Upper lobe of right lung (tissue), 1 donor: ENCODE data around the gene HOXB9. TPM values are rescaled to one million over a fixed set of nuclear protein-coding genes. Genes with fewer than 3 reads are reported as not detected.

Experiments
- ATAC-seq: fragments of 200-7000 bp; cut with Tn5 transposase; one replicate; pipeline ENCODE4 v1.9.1; 2020; ENCODE audit warnings: mild to moderate bottlenecking, moderate library complexity
- DNase-seq: peaks from one replicate; pipeline ENCODE4 v3.0.0-alpha.2; 2020
- H3K27ac ChIP-seq: fragments of 200-600 bp; one replicate; pipeline ENCODE4 v1.8.0; 2022
- H3K27me3 ChIP-seq: fragments of 200-600 bp; one replicate; pipeline ENCODE4 v1.8.0; 2022; ENCODE audit warnings: mild to moderate bottlenecking
- H3K36me3 ChIP-seq: fragments of 200-600 bp; one replicate; pipeline ENCODE4 v1.8.0; 2022
- H3K4me1 ChIP-seq: fragments of 200-600 bp; one replicate; pipeline ENCODE4 v1.8.0; 2022
- H3K4me3 ChIP-seq: fragments of 200-600 bp; one replicate; pipeline ENCODE4 v1.8.0; 2022; ENCODE audit warnings: mild to moderate bottlenecking
- H3K9me3 ChIP-seq: fragments of 200-600 bp; one replicate; pipeline ENCODE4 v1.8.0; 2022
- CTCF ChIP-seq: fragments of 200-600 bp; IDR thresholded peaks from one replicate; pipeline ENCODE4 v1.8.0; 2022; ENCODE audit warnings: antibody characterized with exemption
- intact Hi-C: fragments of 100-400 bp; cut with DNase I; formaldehyde crosslinking; loops from one replicate; pipeline ENCODE4 v1.11.0; 2022
- total RNA-seq: library from RNA; stranded (reverse); fragmentation: NEBNext Ultra II Directional; extraction: Animal tissue kit (Norgen Biotek cat#: 25700); gene quantifications from one replicate; pipeline ENCODE4 v1.2.1, GENCODE V29; 2021
- donor health status: DM: no; HTN: yes; CAD: no; lungs with severe emphysema.

HOXB9 gene
- total RNA-seq, 1 donor from 2014 or later: not detected

GRCh38 chr17:48599354-48599753 lies 26.8 kb downstream of the HOXB9 start:
- Histone ChIP-seq H3K4me3 (no peak overlapping the region), H3K9me3 (no peaks in the 10 kb centered on the region), H3K36me3 (no peaks in the 10 kb centered on the region), H3K27ac (no peak overlapping the region), H3K4me1 (peaks cover 20% of the 10 kb centered on the region), H3K27me3 (peaks cover 96% of the 10 kb centered on the region)
- ATAC-seq: no peak
- no peak for DNase-seq
- no peak for TF ChIP-seq CTCF
- intact Hi-C loops: no loop called here

DNA sequence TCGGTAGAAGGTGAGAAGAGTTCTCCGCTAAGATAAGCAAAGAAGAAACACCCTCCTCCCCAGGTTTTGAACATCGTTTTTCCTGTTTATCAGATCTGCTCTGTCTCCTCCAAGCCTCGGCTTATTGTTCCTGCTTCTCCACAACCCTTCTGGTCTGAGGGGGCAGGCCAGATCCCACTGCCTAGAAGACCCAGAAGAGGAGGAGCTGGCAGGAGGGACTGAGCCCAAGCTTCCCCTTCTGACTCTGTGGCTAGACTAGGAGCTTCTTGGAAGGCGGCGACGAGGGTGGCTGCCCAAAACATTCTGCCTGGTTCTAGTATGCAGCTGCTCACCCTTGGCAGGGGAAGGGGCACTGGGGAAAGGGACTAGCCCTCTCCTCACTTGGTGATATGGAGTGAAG lies 27.4 kb downstream of the HOXB9 start:
- no peak for ATAC-seq
- Histone ChIP-seq H3K36me3 (no peaks in the 10 kb centered on the region), H3K27ac (no peak overlapping the region), H3K4me1 (peaks cover 24% of the 10 kb centered on the region), H3K9me3 (no peaks in the 10 kb centered on the region), H3K4me3 (no peak overlapping the region), H3K27me3 (peaks cover 95% of the 10 kb centered on the region)
- DNase-seq: no peak
- TF ChIP-seq CTCF: no peak
- intact Hi-C loops: no loop called here

DNA sequence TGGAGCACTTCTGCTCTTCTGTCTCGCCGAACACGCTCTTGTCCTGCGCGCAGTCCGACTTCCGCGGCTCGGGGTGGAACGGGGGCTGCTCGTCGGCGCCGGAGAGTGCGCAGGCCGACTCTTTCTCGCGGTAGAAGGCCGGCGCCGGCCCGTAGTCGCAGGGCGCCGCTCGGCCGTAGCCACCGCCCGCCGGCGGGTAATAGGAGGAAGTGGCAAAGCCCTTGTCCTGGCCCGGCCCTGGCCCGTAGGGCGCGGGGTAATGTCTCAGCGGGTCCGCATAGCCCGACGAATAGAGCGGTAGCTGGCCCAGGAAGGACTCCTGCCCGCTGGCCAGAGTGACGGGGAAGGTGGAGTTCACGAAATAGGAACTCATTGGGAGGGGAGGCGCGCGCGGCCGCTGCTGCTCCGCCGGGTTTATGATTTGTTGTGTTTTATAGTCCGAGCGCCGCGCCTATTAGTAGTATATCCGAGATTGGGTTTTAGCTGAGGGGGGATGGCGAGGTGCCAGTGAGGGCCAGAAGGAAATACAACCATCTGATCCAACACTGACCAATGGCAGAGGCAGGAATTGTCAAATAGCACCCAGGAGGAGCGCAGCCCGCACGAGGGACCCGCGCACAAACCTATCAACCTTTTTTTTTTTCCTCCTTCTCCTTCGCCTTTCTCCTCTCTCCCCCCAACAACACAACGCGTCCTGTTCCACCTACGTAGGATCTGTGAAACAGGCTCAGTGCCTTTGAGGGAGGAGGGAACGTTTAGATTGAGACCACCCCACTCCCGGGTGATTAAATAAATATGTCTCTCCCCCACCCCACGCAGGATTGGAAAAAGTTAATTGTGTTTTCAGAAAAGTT lies 28.2 kb downstream of the HOXB9 start:
- peaks cover 92% of the 10 kb centered on the region for H3K27me3 ChIP-seq
- intact Hi-C loops: no loop called here
- H3K9me3 ChIP-seq: no peaks in the 10 kb centered on the region
- H3K27ac ChIP-seq: peak overlapping the region; percentile 76
- DNase-seq (no peak), ATAC-seq (peak; percentile 65)
- no peak for TF ChIP-seq CTCF
- no peaks in the 10 kb centered on the region for H3K36me3 ChIP-seq
- H3K4me3 ChIP-seq: peak overlapping the region; percentile 62
- peaks cover 28% of the 10 kb centered on the region for H3K4me1 ChIP-seq

DNA sequence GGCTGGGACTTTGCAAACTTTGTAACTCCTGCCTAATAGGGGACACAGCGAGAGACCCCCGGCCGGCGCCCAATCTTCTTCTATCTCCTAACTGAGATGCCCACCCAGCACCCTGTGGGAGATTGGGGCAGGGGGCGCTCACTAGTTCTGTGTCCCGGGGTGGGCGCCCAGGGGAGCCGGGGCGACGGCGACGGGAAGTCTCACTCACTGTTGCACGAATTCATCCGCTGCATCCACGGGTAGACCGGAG lies 28.7 kb downstream of the HOXB9 start:
- ATAC-seq: no peak
- no peaks in the 10 kb centered on the region for H3K36me3 ChIP-seq
- peaks cover 92% of the 10 kb centered on the region for H3K27me3 ChIP-seq
- TF ChIP-seq CTCF: no peak
- DNase-seq: no peak
- H3K4me1 ChIP-seq: peaks cover 30% of the 10 kb centered on the region
- H3K4me3 ChIP-seq: peak overlapping the region; percentile 62
- intact Hi-C loops: no loop called here
- H3K27ac ChIP-seq: peak overlapping the region; percentile 76
- H3K9me3 ChIP-seq: no peaks in the 10 kb centered on the region

DNA sequence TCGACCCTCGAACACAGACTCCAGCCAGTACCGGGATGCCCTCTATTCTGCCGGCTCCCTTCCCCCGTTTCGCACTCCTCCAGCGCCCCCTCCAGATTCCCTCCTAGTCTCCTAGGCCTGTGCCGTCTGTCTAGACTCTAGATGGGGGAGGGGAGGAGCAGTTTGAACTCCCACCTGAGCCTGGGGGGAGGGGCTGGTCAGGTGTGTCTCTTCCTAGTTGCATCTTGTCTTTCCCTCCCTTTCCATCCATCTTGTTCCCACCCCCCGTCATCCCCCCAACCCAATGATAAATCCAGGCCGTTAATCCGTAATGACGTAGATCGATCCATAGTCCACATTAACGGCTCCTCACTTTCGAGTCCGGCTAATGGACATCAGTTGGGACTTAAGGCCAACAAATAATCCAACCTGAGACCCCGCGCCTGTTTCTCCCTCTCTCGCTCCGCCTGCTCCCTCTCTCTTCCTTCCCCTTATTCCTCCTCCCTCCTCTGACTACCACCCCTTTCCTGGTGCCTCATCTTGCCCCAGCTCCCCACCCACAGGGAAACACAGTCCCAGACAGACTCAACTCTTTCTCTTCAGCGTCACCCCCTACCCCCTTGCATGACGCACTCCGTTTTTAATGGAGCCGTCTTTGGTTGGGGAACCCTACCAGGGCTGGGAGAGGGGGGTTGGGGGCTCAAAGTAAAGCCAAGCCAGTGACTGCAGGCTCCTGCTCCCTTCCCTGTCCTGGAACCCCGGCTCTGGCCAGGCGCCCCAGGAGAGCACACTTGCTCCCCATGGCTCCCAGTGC lies 29.2 kb downstream of the HOXB9 start:
- no peak for TF ChIP-seq CTCF
- no peaks in the 10 kb centered on the region for H3K9me3 ChIP-seq
- DNase-seq (no peak), ATAC-seq (peak; percentile 20)
- peak overlapping the region; percentile 62 for H3K4me3 ChIP-seq
- H3K36me3 ChIP-seq: no peaks in the 10 kb centered on the region
- H3K27ac ChIP-seq: peak overlapping the region; percentile 76
- H3K4me1 ChIP-seq: peaks cover 29% of the 10 kb centered on the region
- peaks cover 92% of the 10 kb centered on the region for H3K27me3 ChIP-seq
- intact Hi-C loops: no loop called here
